HL-60 (cell line): Measurements from ENCODE around the gene NOD2.

Experiments
- GABPA ChIP-seq: IDR thresholded peaks from 2 replicates; pipeline ENCODE4 v1.6.1; 2012; ENCODE audit warnings: low read depth
- TF ChIP-seq, protein P1 (sequence below): IDR thresholded peaks from one replicate; pipeline ENCODE4 v1.5.1; 2011; ENCODE audit warnings: low read length, control low read depth, inconsistent platforms; ENCODE audit not compliant: insufficient read depth

DNA sequence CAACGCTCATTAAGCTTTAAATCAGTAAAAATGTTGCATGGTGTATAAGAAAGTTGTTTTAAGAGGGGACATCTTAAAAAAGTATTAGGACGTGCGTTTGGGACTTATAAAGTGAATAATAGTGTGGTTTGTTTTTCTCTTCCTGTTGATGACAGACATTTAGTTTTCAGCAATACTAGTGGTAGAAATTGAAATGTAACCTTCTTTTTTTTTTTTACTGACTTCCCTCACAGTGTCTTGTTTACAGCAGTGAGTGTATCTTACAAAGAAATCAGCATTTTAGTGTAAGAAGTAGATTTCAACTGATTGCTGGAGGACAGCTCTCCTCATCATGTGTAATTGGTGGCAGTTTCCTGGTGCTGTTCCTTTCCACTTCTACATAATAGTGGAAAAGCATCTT, 88.1 kb downstream of the NOD2 start:
- TF ChIP-seq, protein P1, sequence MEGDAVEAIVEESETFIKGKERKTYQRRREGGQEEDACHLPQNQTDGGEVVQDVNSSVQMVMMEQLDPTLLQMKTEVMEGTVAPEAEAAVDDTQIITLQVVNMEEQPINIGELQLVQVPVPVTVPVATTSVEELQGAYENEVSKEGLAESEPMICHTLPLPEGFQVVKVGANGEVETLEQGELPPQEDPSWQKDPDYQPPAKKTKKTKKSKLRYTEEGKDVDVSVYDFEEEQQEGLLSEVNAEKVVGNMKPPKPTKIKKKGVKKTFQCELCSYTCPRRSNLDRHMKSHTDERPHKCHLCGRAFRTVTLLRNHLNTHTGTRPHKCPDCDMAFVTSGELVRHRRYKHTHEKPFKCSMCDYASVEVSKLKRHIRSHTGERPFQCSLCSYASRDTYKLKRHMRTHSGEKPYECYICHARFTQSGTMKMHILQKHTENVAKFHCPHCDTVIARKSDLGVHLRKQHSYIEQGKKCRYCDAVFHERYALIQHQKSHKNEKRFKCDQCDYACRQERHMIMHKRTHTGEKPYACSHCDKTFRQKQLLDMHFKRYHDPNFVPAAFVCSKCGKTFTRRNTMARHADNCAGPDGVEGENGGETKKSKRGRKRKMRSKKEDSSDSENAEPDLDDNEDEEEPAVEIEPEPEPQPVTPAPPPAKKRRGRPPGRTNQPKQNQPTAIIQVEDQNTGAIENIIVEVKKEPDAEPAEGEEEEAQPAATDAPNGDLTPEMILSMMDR, result no peak
- TF ChIP-seq GABPA, result no peak
